ENCODE measurements around the gene SAPCD2. TPM values are rescaled to one million over a fixed set of nuclear protein-coding genes. Genes with fewer than 3 reads are reported as not detected.

SAPCD2 gene
- polyA plus RNA-seq, 1 donor from 2014 or later = 0.22 TPM

- no peak overlapping the region for H3K27ac ChIP-seq (ENCODE audit: low read length)
- H3K27me3 ChIP-seq (ENCODE audit: insufficient read depth, low read depth, low read length) = peaks cover 61% of the 10 kb centered on the region
- H3F3A ChIP-seq (ENCODE audit: insufficient read depth, low read length, poor library complexity, severe bottlenecking) = no peaks in the 10 kb centered on the region
- no peak overlapping the region for H3K4me3 ChIP-seq (ENCODE audit: low read length)
- TF ChIP-seq POLR2AphosphoS5 (IDR thresholded peaks at IDR 0.05) = no peak
- TF ChIP-seq EZH2 (IDR thresholded peaks at IDR 0.05; ENCODE audit: borderline replicate concordance, insufficient read depth, low read length, poor library complexity, severe bottlenecking) = no peak
- TF ChIP-seq, protein P1, sequence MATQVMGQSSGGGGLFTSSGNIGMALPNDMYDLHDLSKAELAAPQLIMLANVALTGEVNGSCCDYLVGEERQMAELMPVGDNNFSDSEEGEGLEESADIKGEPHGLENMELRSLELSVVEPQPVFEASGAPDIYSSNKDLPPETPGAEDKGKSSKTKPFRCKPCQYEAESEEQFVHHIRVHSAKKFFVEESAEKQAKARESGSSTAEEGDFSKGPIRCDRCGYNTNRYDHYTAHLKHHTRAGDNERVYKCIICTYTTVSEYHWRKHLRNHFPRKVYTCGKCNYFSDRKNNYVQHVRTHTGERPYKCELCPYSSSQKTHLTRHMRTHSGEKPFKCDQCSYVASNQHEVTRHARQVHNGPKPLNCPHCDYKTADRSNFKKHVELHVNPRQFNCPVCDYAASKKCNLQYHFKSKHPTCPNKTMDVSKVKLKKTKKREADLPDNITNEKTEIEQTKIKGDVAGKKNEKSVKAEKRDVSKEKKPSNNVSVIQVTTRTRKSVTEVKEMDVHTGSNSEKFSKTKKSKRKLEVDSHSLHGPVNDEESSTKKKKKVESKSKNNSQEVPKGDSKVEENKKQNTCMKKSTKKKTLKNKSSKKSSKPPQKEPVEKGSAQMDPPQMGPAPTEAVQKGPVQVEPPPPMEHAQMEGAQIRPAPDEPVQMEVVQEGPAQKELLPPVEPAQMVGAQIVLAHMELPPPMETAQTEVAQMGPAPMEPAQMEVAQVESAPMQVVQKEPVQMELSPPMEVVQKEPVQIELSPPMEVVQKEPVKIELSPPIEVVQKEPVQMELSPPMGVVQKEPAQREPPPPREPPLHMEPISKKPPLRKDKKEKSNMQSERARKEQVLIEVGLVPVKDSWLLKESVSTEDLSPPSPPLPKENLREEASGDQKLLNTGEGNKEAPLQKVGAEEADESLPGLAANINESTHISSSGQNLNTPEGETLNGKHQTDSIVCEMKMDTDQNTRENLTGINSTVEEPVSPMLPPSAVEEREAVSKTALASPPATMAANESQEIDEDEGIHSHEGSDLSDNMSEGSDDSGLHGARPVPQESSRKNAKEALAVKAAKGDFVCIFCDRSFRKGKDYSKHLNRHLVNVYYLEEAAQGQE (IDR thresholded peaks at IDR 0.05; ENCODE audit: borderline replicate concordance) = no peak
- no peak for TF ChIP-seq RAD21 (conservative IDR thresholded peaks at IDR 0.05)
- no peak for TF ChIP-seq SMC3 (conservative IDR thresholded peaks at IDR 0.05; ENCODE audit: poor library complexity)
- TF ChIP-seq, protein P2, sequence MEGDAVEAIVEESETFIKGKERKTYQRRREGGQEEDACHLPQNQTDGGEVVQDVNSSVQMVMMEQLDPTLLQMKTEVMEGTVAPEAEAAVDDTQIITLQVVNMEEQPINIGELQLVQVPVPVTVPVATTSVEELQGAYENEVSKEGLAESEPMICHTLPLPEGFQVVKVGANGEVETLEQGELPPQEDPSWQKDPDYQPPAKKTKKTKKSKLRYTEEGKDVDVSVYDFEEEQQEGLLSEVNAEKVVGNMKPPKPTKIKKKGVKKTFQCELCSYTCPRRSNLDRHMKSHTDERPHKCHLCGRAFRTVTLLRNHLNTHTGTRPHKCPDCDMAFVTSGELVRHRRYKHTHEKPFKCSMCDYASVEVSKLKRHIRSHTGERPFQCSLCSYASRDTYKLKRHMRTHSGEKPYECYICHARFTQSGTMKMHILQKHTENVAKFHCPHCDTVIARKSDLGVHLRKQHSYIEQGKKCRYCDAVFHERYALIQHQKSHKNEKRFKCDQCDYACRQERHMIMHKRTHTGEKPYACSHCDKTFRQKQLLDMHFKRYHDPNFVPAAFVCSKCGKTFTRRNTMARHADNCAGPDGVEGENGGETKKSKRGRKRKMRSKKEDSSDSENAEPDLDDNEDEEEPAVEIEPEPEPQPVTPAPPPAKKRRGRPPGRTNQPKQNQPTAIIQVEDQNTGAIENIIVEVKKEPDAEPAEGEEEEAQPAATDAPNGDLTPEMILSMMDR (IDR thresholded peaks at IDR 0.05; ENCODE audit: poor library complexity, severe bottlenecking) = no peak
- TF ChIP-seq EP300 (conservative IDR thresholded peaks at IDR 0.05; ENCODE audit: poor library complexity, severe bottlenecking) = no peak
- no peak for TF ChIP-seq MXI1 (conservative IDR thresholded peaks at IDR 0.05; ENCODE audit: poor library complexity, severe bottlenecking)
- no peaks in the 10 kb centered on the region for H4K20me1 ChIP-seq (ENCODE audit: insufficient read depth)
- no peak overlapping the region for H3K4me2 ChIP-seq (ENCODE audit: low read length)
- no peak overlapping the region for H3K9ac ChIP-seq (ENCODE audit: low read length)
- H3K36me3 ChIP-seq (ENCODE audit: insufficient read depth, low read length) = no peaks in the 10 kb centered on the region
- no peak overlapping the region for H2AFZ ChIP-seq (ENCODE audit: low read depth, low read length)
- no peaks in the 10 kb centered on the region for H3K9me2 ChIP-seq (ENCODE audit: insufficient read depth, low read length)
- H3K79me2 ChIP-seq (replicated peaks; ENCODE audit: insufficient read depth, low read length) = no peaks in the 10 kb centered on the region
- H3K9me3 ChIP-seq (ENCODE audit: low read length) = no peaks in the 10 kb centered on the region
These were observed 6.3 kb upstream of the SAPCD2 start for GRCh38 chr9:137076636-137077009.

- no peaks in the 10 kb centered on the region for H3K79me2 ChIP-seq (replicated peaks; ENCODE audit: insufficient read depth, low read length)
- no peaks in the 10 kb centered on the region for H3K36me3 ChIP-seq (ENCODE audit: insufficient read depth, low read length)
- H3F3A ChIP-seq (ENCODE audit: insufficient read depth, low read length, poor library complexity, severe bottlenecking) = no peaks in the 10 kb centered on the region
- no peak overlapping the region for H3K4me3 ChIP-seq (ENCODE audit: low read length)
- no peaks in the 10 kb centered on the region for H3K9me3 ChIP-seq (ENCODE audit: low read length)
- TF ChIP-seq POLR2AphosphoS5 (IDR thresholded peaks at IDR 0.05) = no peak
- H3K27ac ChIP-seq (ENCODE audit: low read length) = no peak overlapping the region
- H3K27me3 ChIP-seq (ENCODE audit: insufficient read depth, low read depth, low read length) = peaks cover 55% of the 10 kb centered on the region
- H3K9me2 ChIP-seq (ENCODE audit: insufficient read depth, low read length) = no peaks in the 10 kb centered on the region
- H4K20me1 ChIP-seq (ENCODE audit: insufficient read depth) = no peaks in the 10 kb centered on the region
- no peak overlapping the region for H2AFZ ChIP-seq (ENCODE audit: low read depth, low read length)
- no peak overlapping the region for H3K4me2 ChIP-seq (ENCODE audit: low read length)
- H3K9ac ChIP-seq (ENCODE audit: low read length) = no peak overlapping the region
These were observed 5.0 kb upstream of the SAPCD2 start for GRCh38 chr9:137075275-137075775.
